Mesendoderm (in vitro differentiated cells): ENCODE data around the gene PRSS27.

Source experiments
- DNase-seq: peaks from one replicate; pipeline ENCODE4 v3.0.0; 2013
- H2AK5ac ChIP-seq: 2 replicates; pipeline ENCODE4 v1.6.1; 2013; ENCODE audit warnings: low read length, inconsistent platforms
- H2BK120ac ChIP-seq: 2 replicates; pipeline ENCODE4 v1.6.1; 2013; ENCODE audit warnings: low read depth, mild to moderate bottlenecking, low read length, moderate library complexity, mixed read lengths
- H2BK15ac ChIP-seq: replicated peaks from 2 replicates; pipeline ENCODE4 v1.6.1; 2013; ENCODE audit warnings: low read depth, mild to moderate bottlenecking, moderate library complexity
- H2BK5ac ChIP-seq: 2 replicates; pipeline ENCODE4 v1.6.1; 2013; ENCODE audit warnings: low read length, inconsistent platforms
- H3K18ac ChIP-seq: 2 replicates; pipeline ENCODE4 v1.6.1; 2013; ENCODE audit warnings: mild to moderate bottlenecking, low read length, mixed read lengths
- H3K23ac ChIP-seq: one replicate; pipeline ENCODE4 v1.6.1; 2013; ENCODE audit warnings: low read length
- H3K27ac ChIP-seq: 2 replicates; pipeline ENCODE4 v1.5.1; 2013; ENCODE audit warnings: low read depth, mild to moderate bottlenecking, inconsistent platforms, low read length, moderate library complexity
- H3K27me3 ChIP-seq: 2 replicates; pipeline ENCODE4 v1.6.1; 2013; ENCODE audit warnings: low read length, control low read depth, mild to moderate bottlenecking, inconsistent platforms; ENCODE audit not compliant: insufficient read depth, poor library complexity
- H3K36me3 ChIP-seq: 2 replicates; pipeline ENCODE4 v1.6.1; 2013; ENCODE audit warnings: low read length, inconsistent platforms; ENCODE audit not compliant: control insufficient read depth, insufficient read depth
- H3K4ac ChIP-seq: one replicate; pipeline ENCODE4 v1.6.1; 2013; ENCODE audit warnings: low read depth, mild to moderate bottlenecking, low read length, moderate library complexity
- H3K4me1 ChIP-seq: 2 replicates; pipeline ENCODE4 v1.6.1; 2013; ENCODE audit warnings: low read depth, low read length, inconsistent platforms; ENCODE audit not compliant: control insufficient read depth
- H3K4me2 ChIP-seq: 2 replicates; pipeline ENCODE4 v1.6.1; 2013; ENCODE audit warnings: low read length
- H3K4me3 ChIP-seq: 2 replicates; pipeline ENCODE4 v1.5.1; 2013; ENCODE audit warnings: mild to moderate bottlenecking, low read length
- H3K56ac ChIP-seq: one replicate; pipeline ENCODE4 v1.6.1; 2013; ENCODE audit warnings: low read length
- H3K79me1 ChIP-seq: 2 replicates; pipeline ENCODE4 v1.6.1; 2013; ENCODE audit warnings: low read length, inconsistent platforms
- H3K79me2 ChIP-seq: 2 replicates; pipeline ENCODE4 v1.6.1; 2013; ENCODE audit warnings: mild to moderate bottlenecking, low read length; ENCODE audit not compliant: control insufficient read depth, insufficient read depth
- H3K9ac ChIP-seq: 2 replicates; pipeline ENCODE4 v1.6.1; 2013; ENCODE audit warnings: low read length, inconsistent platforms
- H4K5ac ChIP-seq: one replicate; pipeline ENCODE4 v1.6.1; 2013; ENCODE audit warnings: low read length
- H4K8ac ChIP-seq: one replicate; pipeline ENCODE4 v1.6.1; 2013; ENCODE audit warnings: low read depth, mild to moderate bottlenecking, control low read depth, low read length, moderate library complexity
- WGBS: extraction: QIAGEN DNeasy Blood & Tissue Kit; methylation state at CpG from one replicate; pipeline ENCODE4 v1.1.7; 2013; ENCODE audit warnings: low lambda C conversion rate, missing lambda C conversion rate; ENCODE audit not compliant: insufficient coverage; ENCODE audit errors: extremely low coverage; 5-methylcytosine and 5-hydroxymethylcytosine counted together

The PRSS27 gene

GRCh38 chr16:2744711-2745110 lies 24.7 kb upstream of the PRSS27 start:
- H3K56ac ChIP-seq = no peak overlapping the region
- no peaks in the 10 kb centered on the region for H3K79me2 ChIP-seq
- H3K23ac ChIP-seq = no peak overlapping the region
- no peak overlapping the region for H3K4me3 ChIP-seq
- no peak overlapping the region for H4K5ac ChIP-seq
- no peaks in the 10 kb centered on the region for H3K79me1 ChIP-seq
- DNase-seq = no peak
- no peak overlapping the region for H3K4ac ChIP-seq
- H2BK15ac ChIP-seq = no peak overlapping the region
- H2BK120ac ChIP-seq = no peak overlapping the region
- H2AK5ac ChIP-seq = no peak overlapping the region
- H3K9ac ChIP-seq = no peak overlapping the region
- no peak overlapping the region for H3K18ac ChIP-seq
- no peaks in the 10 kb centered on the region for H3K4me1 ChIP-seq
- no peaks in the 10 kb centered on the region for H3K36me3 ChIP-seq
- no peak overlapping the region for H3K27ac ChIP-seq
- H2BK5ac ChIP-seq = no peak overlapping the region
- no peak overlapping the region for H4K8ac ChIP-seq
- no peak overlapping the region for H3K4me2 ChIP-seq
- no peaks in the 10 kb centered on the region for H3K27me3 ChIP-seq
- no CpG with 5 or more reads among the region's 6 CpGs for WGBS

GRCh38 chr16:2743007-2743810 lies 23.2 kb upstream of the PRSS27 start:
- H3K36me3 ChIP-seq = no peaks in the 10 kb centered on the region

DNA sequence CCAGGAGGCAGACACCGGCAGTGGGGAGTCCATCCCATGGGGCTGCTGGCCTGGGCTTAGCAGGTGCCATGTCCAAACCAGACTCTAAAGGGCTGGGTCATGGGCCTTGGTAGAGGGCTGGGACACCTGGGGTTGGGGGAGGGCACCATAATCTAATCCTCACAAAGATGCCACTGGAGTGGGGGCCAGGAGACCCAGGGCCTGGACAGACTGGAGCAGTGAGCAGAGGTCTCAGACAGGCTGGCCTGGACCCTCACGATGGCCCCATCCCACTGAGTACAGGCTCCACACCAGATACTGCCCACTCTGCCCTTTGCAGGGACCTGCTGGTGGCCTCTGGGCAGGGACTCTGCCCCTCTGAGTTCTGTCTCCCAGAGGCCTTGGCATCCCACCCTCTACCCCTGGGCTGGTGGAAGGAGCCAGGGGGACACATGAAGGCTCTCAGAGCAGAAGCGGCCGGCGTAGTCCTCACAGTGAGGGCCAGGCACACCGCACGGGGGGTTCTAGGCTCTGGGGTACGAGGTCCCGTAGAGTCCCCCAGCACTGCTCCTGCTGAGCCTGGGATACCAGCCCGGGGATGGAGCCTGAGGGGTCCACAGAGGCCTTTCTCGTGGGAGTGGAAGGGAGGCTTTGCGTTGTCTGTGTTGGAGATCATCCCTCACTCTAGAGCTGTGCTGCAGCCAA lies 22.4 kb upstream of the PRSS27 start:
- no peak overlapping the region for H2AK5ac ChIP-seq
- no peak overlapping the region for H3K23ac ChIP-seq
- H4K8ac ChIP-seq = no peak overlapping the region
- no peaks in the 10 kb centered on the region for H3K79me2 ChIP-seq
- no peaks in the 10 kb centered on the region for H3K79me1 ChIP-seq
- H3K9ac ChIP-seq = no peak overlapping the region
- no peak overlapping the region for H2BK5ac ChIP-seq
- H2BK120ac ChIP-seq = no peak overlapping the region
- H3K4me1 ChIP-seq = no peaks in the 10 kb centered on the region
- no peak overlapping the region for H4K5ac ChIP-seq
- H3K27ac ChIP-seq = no peak overlapping the region
- no peak overlapping the region for H3K4me3 ChIP-seq
- H3K56ac ChIP-seq = no peak overlapping the region
- no peak overlapping the region for H3K4ac ChIP-seq
- H3K4me2 ChIP-seq = no peak overlapping the region
- DNase-seq = no peak
- H3K36me3 ChIP-seq = no peaks in the 10 kb centered on the region
- H2BK15ac ChIP-seq = no peak overlapping the region
- H3K27me3 ChIP-seq = no peaks in the 10 kb centered on the region
- WGBS = no CpG with 5 or more reads among the region's 12 CpGs
- H3K18ac ChIP-seq = no peak overlapping the region

More at GRCh38 chr16:2743007-2743810, 23.2 kb upstream of the PRSS27 start:
- H2BK5ac ChIP-seq = no peak overlapping the region
- no peak overlapping the region for H3K4ac ChIP-seq
- no peak overlapping the region for H3K9ac ChIP-seq
- H2BK120ac ChIP-seq = no peak overlapping the region
- H3K27ac ChIP-seq = no peak overlapping the region
- no CpG with 5 or more reads among the region's 19 CpGs for WGBS
- no peak overlapping the region for H3K56ac ChIP-seq
- H3K4me3 ChIP-seq = no peak overlapping the region
- no peaks in the 10 kb centered on the region for H3K4me1 ChIP-seq
- H4K8ac ChIP-seq = no peak overlapping the region
- H3K79me2 ChIP-seq = no peaks in the 10 kb centered on the region
- no peak overlapping the region for H3K18ac ChIP-seq
- no peak overlapping the region for H3K23ac ChIP-seq
- no peak for DNase-seq
- no peak overlapping the region for H4K5ac ChIP-seq
- H2BK15ac ChIP-seq = no peak overlapping the region
- no peak overlapping the region for H3K4me2 ChIP-seq
- H3K27me3 ChIP-seq = no peaks in the 10 kb centered on the region
- H3K79me1 ChIP-seq = no peaks in the 10 kb centered on the region
- H2AK5ac ChIP-seq = no peak overlapping the region

DNA sequence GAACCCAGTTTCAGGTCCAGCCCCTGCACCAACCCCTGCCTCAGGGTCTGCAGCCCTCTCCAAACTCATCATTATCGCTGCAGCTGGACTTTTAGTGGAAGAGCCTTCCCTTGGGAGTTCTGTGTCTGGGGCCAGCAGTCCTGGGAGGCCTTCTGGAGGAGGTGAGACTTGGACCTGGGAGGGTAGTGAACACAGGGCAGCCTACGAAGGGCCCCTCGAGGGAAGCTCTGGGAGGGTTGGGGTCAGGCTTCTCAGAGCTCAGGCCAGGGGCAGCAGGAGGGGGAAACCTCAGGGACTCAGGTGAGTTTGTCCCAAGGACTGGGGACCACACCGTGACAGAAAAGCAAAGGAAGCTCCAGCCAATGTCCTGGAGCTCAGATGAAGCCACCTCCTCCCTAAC lies 21.1 kb upstream of the PRSS27 start:
- Histone ChIP-seq H3K18ac (no peak overlapping the region), H3K27me3 (no peaks in the 10 kb centered on the region), H3K4ac (no peak overlapping the region), H2BK5ac (no peak overlapping the region), H3K9ac (no peak overlapping the region), H2AK5ac (no peak overlapping the region), H3K56ac (no peak overlapping the region), H3K27ac (no peak overlapping the region), H3K79me2 (no peaks in the 10 kb centered on the region), H2BK15ac (no peak overlapping the region), H3K4me2 (no peak overlapping the region), H4K5ac (no peak overlapping the region), H3K4me1 (no peaks in the 10 kb centered on the region), H2BK120ac (no peak overlapping the region), H3K79me1 (no peaks in the 10 kb centered on the region), H3K4me3 (no peak overlapping the region), H4K8ac (no peak overlapping the region), H3K23ac (no peak overlapping the region), H3K36me3 (no peaks in the 10 kb centered on the region)
- no peak for DNase-seq
- WGBS = no CpG with 5 or more reads among the region's 4 CpGs

DNA sequence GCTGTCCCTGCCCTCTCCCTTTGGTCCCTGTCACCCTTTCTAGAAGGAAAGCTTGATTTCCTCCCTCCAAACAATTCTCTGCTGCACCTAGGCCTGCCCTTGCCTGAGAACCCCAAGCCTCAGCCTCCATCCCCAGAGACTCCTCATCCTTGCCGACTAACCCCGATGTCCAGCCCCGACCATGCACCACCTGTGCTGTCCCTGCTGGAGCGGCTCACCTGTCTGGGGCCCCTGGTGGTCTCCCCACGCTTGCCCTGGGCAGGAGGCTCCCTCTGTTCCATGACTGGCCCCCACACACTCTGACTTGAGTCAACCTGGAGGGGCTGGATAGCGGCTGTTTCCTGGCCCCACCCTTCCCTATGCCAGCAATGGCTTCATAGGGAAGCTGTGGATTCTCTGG lies 20.5 kb upstream of the PRSS27 start:
- Histone ChIP-seq H2BK120ac (no peak overlapping the region), H3K27ac (no peak overlapping the region)
- no CpG with 5 or more reads among the region's 6 CpGs for WGBS

More for the DNA sequence above, 20.5 kb upstream of the PRSS27 start:
- Histone ChIP-seq H3K23ac (no peak overlapping the region), H3K9ac (no peak overlapping the region), H3K56ac (no peak overlapping the region), H3K18ac (no peak overlapping the region), H2BK15ac (no peak overlapping the region), H4K5ac (no peak overlapping the region), H2BK5ac (no peak overlapping the region), H3K79me1 (no peaks in the 10 kb centered on the region), H4K8ac (no peak overlapping the region), H3K4ac (no peak overlapping the region), H3K4me2 (no peak overlapping the region), H2AK5ac (no peak overlapping the region), H3K4me3 (no peak overlapping the region), H3K27me3 (no peaks in the 10 kb centered on the region), H3K79me2 (no peaks in the 10 kb centered on the region), H3K36me3 (no peaks in the 10 kb centered on the region), H3K4me1 (no peaks in the 10 kb centered on the region)
- DNase-seq = no peak
